Measurements from ENCODE around the gene GPBAR1. TPM values are rescaled to one million over a fixed set of nuclear protein-coding genes. Genes with fewer than 3 reads are reported as not detected.

The GPBAR1 gene
- total and polyA plus RNA-seq, 9 of the 15 experiments (the other 6 are each of a cell fraction or from before 2014, with no cell fraction given): not detected

DNA sequence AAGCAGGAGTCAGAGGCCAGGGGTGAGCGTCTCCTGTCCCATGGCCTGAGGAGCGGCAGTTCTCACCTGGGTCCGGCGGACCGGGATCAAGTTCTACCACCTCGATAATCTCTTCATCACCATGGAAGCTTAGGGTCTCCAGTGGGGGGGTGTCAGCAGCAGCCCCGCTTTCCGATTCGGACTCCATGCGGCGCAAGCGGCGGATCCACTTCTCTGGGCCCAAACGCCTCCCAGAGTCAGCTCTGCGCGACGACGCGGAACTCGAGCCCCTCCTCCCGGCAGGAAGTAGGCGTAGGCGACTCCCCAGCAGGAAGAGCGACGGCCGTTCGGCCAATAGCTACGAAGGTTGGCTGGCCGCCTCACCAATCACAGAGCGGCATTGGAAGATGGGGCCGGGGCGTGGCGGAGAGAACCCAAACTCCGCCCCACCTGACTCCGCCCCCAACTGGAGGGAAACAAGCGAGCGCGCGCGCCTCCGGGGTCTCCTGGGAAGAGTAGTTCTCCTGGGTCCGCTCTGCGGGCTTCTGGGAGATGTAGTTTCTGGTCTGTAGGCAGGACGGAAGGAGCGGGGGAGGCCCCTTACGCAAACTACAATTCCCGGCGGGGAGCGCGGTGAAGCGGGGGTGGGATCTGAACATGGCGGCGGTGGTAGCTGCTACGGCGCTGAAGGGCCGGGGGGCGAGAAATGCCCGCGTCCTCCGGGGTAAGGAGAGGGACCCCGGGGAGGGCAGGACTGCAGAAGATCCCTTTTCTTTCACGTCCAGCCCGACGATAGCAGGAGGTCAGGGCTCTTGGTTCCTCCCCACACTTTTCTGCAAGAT is 9.3 kb downstream of the GPBAR1 start, which contains the start of the genes AAMP and PNKD (continued):
- TF ChIP-seq SIN3A (IDR thresholded peaks at IDR 0.05; ENCODE audit: borderline replicate concordance in 2 of 2, control insufficient read depth in 1 of 2, low read depth in 2 of 2, low read length in 2 of 2): peak; percentile 58 to 66; a peak in 3 of 4 replicates
- TF ChIP-seq ZNF133 (CRISPR knock-in tag; IDR thresholded peaks at IDR 0.05): no peak
- no peak for TF ChIP-seq FOXA1 (IDR thresholded peaks at IDR 0.05; ENCODE audit: borderline replicate concordance)
- TF ChIP-seq KLF10 (CRISPR knock-in tag; IDR thresholded peaks at IDR 0.05): no peak
- TF ChIP-seq, protein P1, sequence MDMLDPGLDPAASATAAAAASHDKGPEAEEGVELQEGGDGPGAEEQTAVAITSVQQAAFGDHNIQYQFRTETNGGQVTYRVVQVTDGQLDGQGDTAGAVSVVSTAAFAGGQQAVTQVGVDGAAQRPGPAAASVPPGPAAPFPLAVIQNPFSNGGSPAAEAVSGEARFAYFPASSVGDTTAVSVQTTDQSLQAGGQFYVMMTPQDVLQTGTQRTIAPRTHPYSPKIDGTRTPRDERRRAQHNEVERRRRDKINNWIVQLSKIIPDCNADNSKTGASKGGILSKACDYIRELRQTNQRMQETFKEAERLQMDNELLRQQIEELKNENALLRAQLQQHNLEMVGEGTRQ (CRISPR knock-in tag; IDR thresholded peaks at IDR 0.05): no peak; the same call in 1 of the 2 replicates
- no peak for TF ChIP-seq SNIP1 (IDR thresholded peaks at IDR 0.05; ENCODE audit: low read depth)
- no peak for TF ChIP-seq ZNF444 (CRISPR knock-in tag; IDR thresholded peaks at IDR 0.05)
- peak in 1 of 2 experiments; percentile 83; a peak in 2 of 4 replicates for TF ChIP-seq MAZ (CRISPR knock-in tag; conservative IDR thresholded peaks at IDR 0.05 in 1 of 2, IDR thresholded peaks at IDR 0.05 in 1 of 2)
- TF ChIP-seq, protein P2, sequence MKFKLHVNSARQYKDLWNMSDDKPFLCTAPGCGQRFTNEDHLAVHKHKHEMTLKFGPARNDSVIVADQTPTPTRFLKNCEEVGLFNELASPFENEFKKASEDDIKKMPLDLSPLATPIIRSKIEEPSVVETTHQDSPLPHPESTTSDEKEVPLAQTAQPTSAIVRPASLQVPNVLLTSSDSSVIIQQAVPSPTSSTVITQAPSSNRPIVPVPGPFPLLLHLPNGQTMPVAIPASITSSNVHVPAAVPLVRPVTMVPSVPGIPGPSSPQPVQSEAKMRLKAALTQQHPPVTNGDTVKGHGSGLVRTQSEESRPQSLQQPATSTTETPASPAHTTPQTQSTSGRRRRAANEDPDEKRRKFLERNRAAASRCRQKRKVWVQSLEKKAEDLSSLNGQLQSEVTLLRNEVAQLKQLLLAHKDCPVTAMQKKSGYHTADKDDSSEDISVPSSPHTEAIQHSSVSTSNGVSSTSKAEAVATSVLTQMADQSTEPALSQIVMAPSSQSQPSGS (CRISPR knock-in tag; IDR thresholded peaks at IDR 0.05): no peak
- no peak; the same call in 1 of the 2 replicates for TF ChIP-seq RNF2 (IDR thresholded peaks at IDR 0.05)
- TF ChIP-seq NFATC3 (IDR thresholded peaks at IDR 0.05): no peak
- TF ChIP-seq TCFL5 (CRISPR knock-in tag; conservative IDR thresholded peaks at IDR 0.05): no peak
- no peak for TF ChIP-seq SIRT6 (IDR thresholded peaks at IDR 0.05; ENCODE audit: low read depth, low read length)
- TF ChIP-seq CEBPG (CRISPR knock-in tag; IDR thresholded peaks at IDR 0.05): no peak
- no peak for TF ChIP-seq CEBPG (tag; conservative IDR thresholded peaks at IDR 0.05 in 1 of 2, IDR thresholded peaks at IDR 0.05 in 1 of 2)
- no peak for TF ChIP-seq ARHGAP35 (IDR thresholded peaks at IDR 0.05; ENCODE audit: partially characterized antibody)
- TF ChIP-seq ILK (tag; IDR thresholded peaks at IDR 0.05; ENCODE audit: borderline replicate concordance, low read depth): no peak
- peak; percentile 90 for TF ChIP-seq ZFX (CRISPR knock-in tag; IDR thresholded peaks at IDR 0.05)
- no peak for TF ChIP-seq RBM15 (IDR thresholded peaks at IDR 0.05; ENCODE audit: insufficient read depth, low read length)
- TF ChIP-seq, protein P3, sequence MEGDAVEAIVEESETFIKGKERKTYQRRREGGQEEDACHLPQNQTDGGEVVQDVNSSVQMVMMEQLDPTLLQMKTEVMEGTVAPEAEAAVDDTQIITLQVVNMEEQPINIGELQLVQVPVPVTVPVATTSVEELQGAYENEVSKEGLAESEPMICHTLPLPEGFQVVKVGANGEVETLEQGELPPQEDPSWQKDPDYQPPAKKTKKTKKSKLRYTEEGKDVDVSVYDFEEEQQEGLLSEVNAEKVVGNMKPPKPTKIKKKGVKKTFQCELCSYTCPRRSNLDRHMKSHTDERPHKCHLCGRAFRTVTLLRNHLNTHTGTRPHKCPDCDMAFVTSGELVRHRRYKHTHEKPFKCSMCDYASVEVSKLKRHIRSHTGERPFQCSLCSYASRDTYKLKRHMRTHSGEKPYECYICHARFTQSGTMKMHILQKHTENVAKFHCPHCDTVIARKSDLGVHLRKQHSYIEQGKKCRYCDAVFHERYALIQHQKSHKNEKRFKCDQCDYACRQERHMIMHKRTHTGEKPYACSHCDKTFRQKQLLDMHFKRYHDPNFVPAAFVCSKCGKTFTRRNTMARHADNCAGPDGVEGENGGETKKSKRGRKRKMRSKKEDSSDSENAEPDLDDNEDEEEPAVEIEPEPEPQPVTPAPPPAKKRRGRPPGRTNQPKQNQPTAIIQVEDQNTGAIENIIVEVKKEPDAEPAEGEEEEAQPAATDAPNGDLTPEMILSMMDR (IDR thresholded peaks at IDR 0.05 in 2 of 3, conservative IDR thresholded peaks at IDR 0.05 in 1 of 3; ENCODE audit: insufficient read depth in 2 of 3, low read depth in 1 of 3, low read length in 3 of 3): peak in 2 of 3 experiments; percentile 25 to 37; a peak in 3 of 6 replicates
- no peak for TF ChIP-seq ZNF311 (CRISPR knock-in tag; IDR thresholded peaks at IDR 0.05)
- TF ChIP-seq ZNF766 (CRISPR knock-in tag; conservative IDR thresholded peaks at IDR 0.05): peak; percentile 91
- TF ChIP-seq CBX1 (IDR thresholded peaks at IDR 0.05; ENCODE audit: low read depth): no peak
- no peak for TF ChIP-seq ZSCAN29 (IDR thresholded peaks at IDR 0.05)

Measured in K562 (cell line).